Measurements from ENCODE around the gene UNC5B.

The UNC5B gene

GRCh38 chr10:71323407-71323806 is 111.0 kb downstream of the UNC5B start:
- no peak overlapping the region for H3K4me3 ChIP-seq (ENCODE audit: low read length)
- no peaks in the 10 kb centered on the region for H4K20me1 ChIP-seq (ENCODE audit: insufficient read depth, low read length)
- no peak overlapping the region for H3K27ac ChIP-seq (ENCODE audit: low read length)
- H3K79me2 ChIP-seq (ENCODE audit: low read length) = no peaks in the 10 kb centered on the region
- H3K27me3 ChIP-seq (replicated peaks; ENCODE audit: insufficient read depth, low read length) = no peaks in the 10 kb centered on the region
- no peaks in the 10 kb centered on the region for H3K36me3 ChIP-seq (replicated peaks; ENCODE audit: insufficient read depth, low read length)
- H2AFZ ChIP-seq (ENCODE audit: low read length) = 0 out of 2 replicates have a peak overlapping the region, but pooled peaks have one; percentile 5
- H3K9me2 ChIP-seq (replicated peaks; ENCODE audit: insufficient read depth, low read length) = no peaks in the 10 kb centered on the region
- H3K9ac ChIP-seq (ENCODE audit: low read length) = no peak overlapping the region
- H3K4me2 ChIP-seq (ENCODE audit: low read depth, low read length) = no peak overlapping the region
- no peaks in the 10 kb centered on the region for H3K4me1 ChIP-seq (ENCODE audit: low read length)
- H3F3A ChIP-seq (ENCODE audit: insufficient read depth, low read length) = no peaks in the 10 kb centered on the region
- TF ChIP-seq EZH2 (optimal IDR thresholded peaks at IDR 0.05; ENCODE audit: low read depth, low read length) (no peak), EZH2phosphoT487 (IDR thresholded peaks at IDR 0.05; ENCODE audit: low read length) (no peak)
- TF ChIP-seq, protein P1, sequence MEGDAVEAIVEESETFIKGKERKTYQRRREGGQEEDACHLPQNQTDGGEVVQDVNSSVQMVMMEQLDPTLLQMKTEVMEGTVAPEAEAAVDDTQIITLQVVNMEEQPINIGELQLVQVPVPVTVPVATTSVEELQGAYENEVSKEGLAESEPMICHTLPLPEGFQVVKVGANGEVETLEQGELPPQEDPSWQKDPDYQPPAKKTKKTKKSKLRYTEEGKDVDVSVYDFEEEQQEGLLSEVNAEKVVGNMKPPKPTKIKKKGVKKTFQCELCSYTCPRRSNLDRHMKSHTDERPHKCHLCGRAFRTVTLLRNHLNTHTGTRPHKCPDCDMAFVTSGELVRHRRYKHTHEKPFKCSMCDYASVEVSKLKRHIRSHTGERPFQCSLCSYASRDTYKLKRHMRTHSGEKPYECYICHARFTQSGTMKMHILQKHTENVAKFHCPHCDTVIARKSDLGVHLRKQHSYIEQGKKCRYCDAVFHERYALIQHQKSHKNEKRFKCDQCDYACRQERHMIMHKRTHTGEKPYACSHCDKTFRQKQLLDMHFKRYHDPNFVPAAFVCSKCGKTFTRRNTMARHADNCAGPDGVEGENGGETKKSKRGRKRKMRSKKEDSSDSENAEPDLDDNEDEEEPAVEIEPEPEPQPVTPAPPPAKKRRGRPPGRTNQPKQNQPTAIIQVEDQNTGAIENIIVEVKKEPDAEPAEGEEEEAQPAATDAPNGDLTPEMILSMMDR (IDR thresholded peaks at IDR 0.05; ENCODE audit: low read length) = no peak
- no peaks in the 10 kb centered on the region for H3K9me3 ChIP-seq (replicated peaks; ENCODE audit: insufficient read depth, low read length)
- DNase-seq = no peak

GRCh38 chr10:71324743-71325142 is 112.4 kb downstream of the UNC5B start:
- no peak overlapping the region for H2AFZ ChIP-seq (ENCODE audit: low read length)
- DNase-seq = no peak
- H3K4me2 ChIP-seq (ENCODE audit: low read depth, low read length) = no peak overlapping the region
- H3K79me2 ChIP-seq (ENCODE audit: low read length) = no peaks in the 10 kb centered on the region
- H3K27me3 ChIP-seq (replicated peaks; ENCODE audit: insufficient read depth, low read length) = no peaks in the 10 kb centered on the region
- H3K36me3 ChIP-seq (replicated peaks; ENCODE audit: insufficient read depth, low read length) = no peaks in the 10 kb centered on the region
- no peaks in the 10 kb centered on the region for H3F3A ChIP-seq (ENCODE audit: insufficient read depth, low read length)
- TF ChIP-seq EZH2 (optimal IDR thresholded peaks at IDR 0.05; ENCODE audit: low read depth, low read length) = no peak
- no peak for TF ChIP-seq EZH2phosphoT487 (IDR thresholded peaks at IDR 0.05; ENCODE audit: low read length)
- TF ChIP-seq, protein P1 (IDR thresholded peaks at IDR 0.05; ENCODE audit: low read length) = no peak
- H3K27ac ChIP-seq (ENCODE audit: low read length) = no peak overlapping the region
- H3K4me1 ChIP-seq (ENCODE audit: low read length) = no peaks in the 10 kb centered on the region
- no peaks in the 10 kb centered on the region for H4K20me1 ChIP-seq (ENCODE audit: insufficient read depth, low read length)
- no peaks in the 10 kb centered on the region for H3K9me3 ChIP-seq (replicated peaks; ENCODE audit: insufficient read depth, low read length)
- H3K4me3 ChIP-seq (ENCODE audit: low read length) = no peak overlapping the region
- no peak overlapping the region for H3K9ac ChIP-seq (ENCODE audit: low read length)
- no peaks in the 10 kb centered on the region for H3K9me2 ChIP-seq (replicated peaks; ENCODE audit: insufficient read depth, low read length)

GRCh38 chr10:71325267-71325666 is 112.9 kb downstream of the UNC5B start:
- no peaks in the 10 kb centered on the region for H3K27me3 ChIP-seq (replicated peaks; ENCODE audit: insufficient read depth, low read length)
- no peaks in the 10 kb centered on the region for H4K20me1 ChIP-seq (ENCODE audit: insufficient read depth, low read length)
- no peaks in the 10 kb centered on the region for H3K9me3 ChIP-seq (replicated peaks; ENCODE audit: insufficient read depth, low read length)
- no peaks in the 10 kb centered on the region for H3F3A ChIP-seq (ENCODE audit: insufficient read depth, low read length)
- H3K4me3 ChIP-seq (ENCODE audit: low read length) = no peak overlapping the region
- no peaks in the 10 kb centered on the region for H3K79me2 ChIP-seq (ENCODE audit: low read length)
- no peak overlapping the region for H2AFZ ChIP-seq (ENCODE audit: low read length)
- DNase-seq = no peak
- TF ChIP-seq EZH2 (optimal IDR thresholded peaks at IDR 0.05; ENCODE audit: low read depth, low read length) = no peak
- H3K4me1 ChIP-seq (ENCODE audit: low read length) = no peaks in the 10 kb centered on the region
- H3K9ac ChIP-seq (ENCODE audit: low read length) = no peak overlapping the region
- H3K9me2 ChIP-seq (replicated peaks; ENCODE audit: insufficient read depth, low read length) = no peaks in the 10 kb centered on the region
- no peak overlapping the region for H3K27ac ChIP-seq (ENCODE audit: low read length)
- no peaks in the 10 kb centered on the region for H3K36me3 ChIP-seq (replicated peaks; ENCODE audit: insufficient read depth, low read length)
- no peak overlapping the region for H3K4me2 ChIP-seq (ENCODE audit: low read depth, low read length)

DNA sequence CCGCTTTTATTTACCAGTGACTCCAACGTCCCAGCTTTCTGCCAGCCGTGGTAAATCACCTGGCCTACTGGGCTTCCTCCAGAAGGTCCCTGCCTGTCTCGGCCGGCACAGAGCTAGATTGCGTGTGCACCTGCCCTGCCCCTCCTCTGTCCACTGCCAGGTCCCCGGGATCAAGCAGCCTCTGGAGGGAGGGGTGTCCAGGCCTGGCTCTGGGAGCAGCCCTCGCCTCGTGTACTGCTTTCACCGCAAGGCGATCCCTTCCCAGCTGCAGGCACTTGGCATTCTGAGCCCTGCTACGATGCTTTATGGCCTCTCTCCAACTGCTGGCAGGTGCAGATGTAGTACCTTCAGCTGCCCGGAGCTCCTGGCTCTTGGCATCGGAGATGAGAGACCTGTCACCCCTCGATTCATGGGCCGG is 114.1 kb downstream of the UNC5B start:
- H3K4me1 ChIP-seq (ENCODE audit: low read length) = no peaks in the 10 kb centered on the region
- DNase-seq = no peak
- H3K4me3 ChIP-seq (ENCODE audit: low read length) = no peak overlapping the region
- no peaks in the 10 kb centered on the region for H3K9me2 ChIP-seq (replicated peaks; ENCODE audit: insufficient read depth, low read length)
- TF ChIP-seq, protein P1 (IDR thresholded peaks at IDR 0.05; ENCODE audit: low read length) = no peak
- TF ChIP-seq EZH2phosphoT487 (IDR thresholded peaks at IDR 0.05; ENCODE audit: low read length) = no peak
- no peak for TF ChIP-seq EZH2 (optimal IDR thresholded peaks at IDR 0.05; ENCODE audit: low read depth, low read length)
- H3K79me2 ChIP-seq (ENCODE audit: low read length) = no peaks in the 10 kb centered on the region
- H3K4me2 ChIP-seq (ENCODE audit: low read depth, low read length) = no peak overlapping the region
- H3K9ac ChIP-seq (ENCODE audit: low read length) = no peak overlapping the region
- H3K36me3 ChIP-seq (replicated peaks; ENCODE audit: insufficient read depth, low read length) = no peaks in the 10 kb centered on the region
- H3F3A ChIP-seq (ENCODE audit: insufficient read depth, low read length) = no peaks in the 10 kb centered on the region
- no peak overlapping the region for H2AFZ ChIP-seq (ENCODE audit: low read length)
- no peaks in the 10 kb centered on the region for H4K20me1 ChIP-seq (ENCODE audit: insufficient read depth, low read length)
- no peak overlapping the region for H3K27ac ChIP-seq (ENCODE audit: low read length)
- no peaks in the 10 kb centered on the region for H3K27me3 ChIP-seq (replicated peaks; ENCODE audit: insufficient read depth, low read length)
- H3K9me3 ChIP-seq (replicated peaks; ENCODE audit: insufficient read depth, low read length) = no peaks in the 10 kb centered on the region
